Measurements from ENCODE around the gene NOS1AP. TPM values are rescaled to one million over a fixed set of nuclear protein-coding genes. Genes with fewer than 3 reads are reported as not detected.

Gene NOS1AP
- total RNA-seq, 1 experiment from 2014 or later, result 2.4 TPM

- no peak for TF ChIP-seq CTCF (IDR thresholded peaks at IDR 0.05; ENCODE audit: unreplicated experiment)
- Mint-ChIP-seq H3K36me3 (ENCODE audit: insufficient read depth, unreplicated experiment) (no peaks in the 10 kb centered on the region), H3K9me3 (ENCODE audit: unreplicated experiment) (no peaks in the 10 kb centered on the region), H3K4me1 (ENCODE audit: insufficient read depth, unreplicated experiment) (no peaks in the 10 kb centered on the region), H3K27ac (ENCODE audit: low read depth, unreplicated experiment) (no peak overlapping the region), H3K4me3 (ENCODE audit: unreplicated experiment) (no peak overlapping the region), H3K27me3 (ENCODE audit: insufficient read depth, unreplicated experiment) (no peaks in the 10 kb centered on the region)
- intact Hi-C loops (cut with micrococcal nuclease), result no loop called here
- ChIA-PET CTCF (interaction anchor here (0.7 kb wide), 1 partner anchor 60 kb away, joined by 3 read pairs; no protein-coding TSS in a partner anchor), POLR2A (no interaction called here)
- BruUV-seq (replicated peaks), result no TSS peak
- DNase-seq (ENCODE audit: unreplicated experiment), result no peak
Measured at GRCh38 chr1:162333991-162334390, 264.5 kb downstream of the NOS1AP start.

- CTCF ChIA-PET, result interaction anchor here (0.6 kb wide), 1 partner anchor 298 kb away, joined by 3 read pairs; no protein-coding TSS in a partner anchor
- POLR2A ChIA-PET, result interaction anchor here (1.3 to 1.4 kb wide), 2 partner anchors 15 kb away, joined by 3 read pairs; no protein-coding TSS in a partner anchor
- no peak for TF ChIP-seq CTCF (IDR thresholded peaks at IDR 0.05; ENCODE audit: unreplicated experiment)
- no TSS peak for BruUV-seq (replicated peaks)
- Mint-ChIP-seq H3K4me1 (ENCODE audit: insufficient read depth, unreplicated experiment) (no peaks in the 10 kb centered on the region), H3K27me3 (ENCODE audit: insufficient read depth, unreplicated experiment) (no peaks in the 10 kb centered on the region), H3K9me3 (ENCODE audit: unreplicated experiment) (no peaks in the 10 kb centered on the region), H3K36me3 (ENCODE audit: insufficient read depth, unreplicated experiment) (no peaks in the 10 kb centered on the region), H3K27ac (ENCODE audit: low read depth, unreplicated experiment) (no peak overlapping the region), H3K4me3 (ENCODE audit: unreplicated experiment) (no peak overlapping the region)
- DNase-seq (ENCODE audit: unreplicated experiment), result no peak
- intact Hi-C loops (cut with micrococcal nuclease), result no loop called here
Measured at GRCh38 chr1:162335126-162335525, 265.6 kb downstream of the NOS1AP start.

GRCh38 chr1:162336621-162337285 is 267.3 kb downstream of the NOS1AP start:
- Mint-ChIP-seq H3K36me3 (ENCODE audit: insufficient read depth, unreplicated experiment) (no peaks in the 10 kb centered on the region), H3K4me1 (ENCODE audit: insufficient read depth, unreplicated experiment) (no peaks in the 10 kb centered on the region), H3K27ac (ENCODE audit: low read depth, unreplicated experiment) (no peak overlapping the region), H3K27me3 (ENCODE audit: insufficient read depth, unreplicated experiment) (no peaks in the 10 kb centered on the region), H3K4me3 (ENCODE audit: unreplicated experiment) (no peak overlapping the region), H3K9me3 (ENCODE audit: unreplicated experiment) (no peaks in the 10 kb centered on the region)
- CTCF ChIA-PET, result interaction anchor here (0.7 to 1.2 kb wide), 3 partner anchors 45 to 281 kb away, joined by 3 read pairs; partner anchors contain the start of gene C1orf226
- DNase-seq (ENCODE audit: unreplicated experiment), result no peak
- no TSS peak for BruUV-seq (replicated peaks)
- POLR2A ChIA-PET, result interaction anchor here (0.5 to 1.8 kb wide), 2 partner anchors 35 to 175 kb away, joined by 3 read pairs; no protein-coding TSS in a partner anchor
- no peak for TF ChIP-seq CTCF (IDR thresholded peaks at IDR 0.05; ENCODE audit: unreplicated experiment)
- intact Hi-C loops (cut with micrococcal nuclease), result no loop called here

DNA sequence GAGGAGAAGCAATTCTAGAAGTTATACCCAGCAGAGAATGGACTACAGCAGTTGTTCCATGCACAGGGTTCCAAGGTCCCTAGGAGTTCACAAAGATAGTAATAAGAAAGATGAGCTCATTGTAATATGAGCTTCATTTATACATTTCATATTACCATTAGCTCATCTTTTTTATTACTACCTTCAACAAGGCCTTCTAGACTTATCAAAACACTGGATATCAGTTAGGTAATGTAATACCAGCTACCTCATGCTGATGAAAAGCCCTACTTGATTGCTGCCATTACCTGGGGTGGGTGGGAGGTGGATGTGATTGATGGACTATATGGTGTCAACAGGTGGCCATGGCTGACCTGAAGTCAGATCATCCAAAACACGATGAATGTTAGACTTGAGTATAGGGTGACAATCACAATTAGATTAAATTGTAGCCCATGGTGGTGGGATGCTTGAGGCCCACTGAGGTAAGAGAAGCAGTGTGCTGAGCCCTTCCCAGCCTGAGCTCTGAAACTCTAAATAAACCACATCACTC is 273.0 kb downstream of the NOS1AP start:
- ChIA-PET CTCF (interaction anchor here (0.6 to 1.8 kb wide), 5 partner anchors 14 to 598 kb away, joined by 3 to 4 read pairs (median 3); no protein-coding TSS in a partner anchor), POLR2A (interaction anchor here (1.0 to 1.2 kb wide), 2 partner anchors 58 to 273 kb away, joined by 3 to 4 read pairs; no protein-coding TSS in a partner anchor)
- H3K4me3 Mint-ChIP-seq (ENCODE audit: unreplicated experiment), result no peak overlapping the region
- H3K4me1 Mint-ChIP-seq (ENCODE audit: insufficient read depth, unreplicated experiment), result no peaks in the 10 kb centered on the region
- TF ChIP-seq CTCF (IDR thresholded peaks at IDR 0.05; ENCODE audit: unreplicated experiment), result no peak
- DNase-seq (ENCODE audit: unreplicated experiment), result no peak
- no peaks in the 10 kb centered on the region for H3K9me3 Mint-ChIP-seq (ENCODE audit: unreplicated experiment)
- H3K27ac Mint-ChIP-seq (ENCODE audit: low read depth, unreplicated experiment), result no peak overlapping the region
- no TSS peak for BruUV-seq (replicated peaks)
- intact Hi-C loops (cut with micrococcal nuclease), result no loop called here
- H3K36me3 Mint-ChIP-seq (ENCODE audit: insufficient read depth, unreplicated experiment), result peaks cover 11% of the 10 kb centered on the region
- no peaks in the 10 kb centered on the region for H3K27me3 Mint-ChIP-seq (ENCODE audit: insufficient read depth, unreplicated experiment)
